Retinal pigment epithelial cell (primary cell): Measurements from ENCODE around the gene ALPL.

Experiments used
- DNase-seq: peaks from one replicate; pipeline ENCODE4 v3.0.0-alpha.2; 2010; ENCODE audit warnings: low read depth
- H3K4me3 ChIP-seq: 2 replicates; pipeline ENCODE4 v1.5.1; 2011; ENCODE audit warnings: mild to moderate bottlenecking, low read length, control low read depth, moderate library complexity
- CTCF ChIP-seq: conservative IDR thresholded peaks from 2 replicates; pipeline ENCODE4 v1.5.1; 2011; ENCODE audit warnings: low read depth, low read length, control low read depth, inconsistent platforms

ALPL gene

GRCh38 chr1:21621761-21622436 is 112.7 kb downstream of the ALPL start:
- no peak overlapping the region for H3K4me3 ChIP-seq
- DNase-seq, result no peak
- TF ChIP-seq CTCF, result no peak

GRCh38 chr1:21622466-21623315 is 113.5 kb downstream of the ALPL start:
- TF ChIP-seq CTCF, result no peak
- no peak for DNase-seq
- peak overlapping the region; percentile 28 for H3K4me3 ChIP-seq

- H3K4me3 ChIP-seq, result no peak overlapping the region
- TF ChIP-seq CTCF, result no peak
- DNase-seq, result no peak
Measured at GRCh38 chr1:21623410-21623961, 114.3 kb downstream of the ALPL start.

GRCh38 chr1:21624571-21625389 is 115.6 kb downstream of the ALPL start:
- no peak for DNase-seq

GRCh38 chr1:21625390-21626190 is 116.4 kb downstream of the ALPL start:
- no peak overlapping the region for H3K4me3 ChIP-seq
- no peak for TF ChIP-seq CTCF
- no peak for DNase-seq

More at GRCh38 chr1:21624571-21625389, 115.6 kb downstream of the ALPL start:
- TF ChIP-seq CTCF, result no peak
- H3K4me3 ChIP-seq, result no peak overlapping the region

GRCh38 chr1:21626921-21627339 is 117.7 kb downstream of the ALPL start:
- no peak for DNase-seq
- TF ChIP-seq CTCF, result no peak
- H3K4me3 ChIP-seq, result no peak overlapping the region
